HuH-7.5 (cell line): Measurements from ENCODE around the gene SETDB2.

Experiments used
- DNase-seq: peaks from one replicate; pipeline ENCODE4 v3.0.0; 2011; ENCODE audit warnings: low spot score

SETDB2 gene

DNA sequence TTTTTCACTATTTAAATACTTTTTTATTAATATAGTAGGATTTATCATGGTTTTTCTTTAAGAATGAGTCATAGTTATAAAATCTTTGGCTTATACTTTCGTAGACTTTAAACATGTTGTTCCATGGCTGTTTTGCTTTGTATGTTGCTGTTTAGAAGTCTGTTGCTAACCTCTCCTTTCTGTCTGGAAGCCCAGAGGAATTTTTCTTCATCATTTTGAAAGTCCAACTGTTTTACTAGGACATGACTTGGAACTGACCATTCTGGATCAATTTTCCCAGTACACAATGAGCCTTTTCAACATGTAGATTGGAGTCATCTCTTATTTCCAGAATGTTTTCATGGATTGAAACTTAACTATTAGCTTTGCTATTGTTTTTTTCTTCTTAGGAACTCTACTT lies 8.1 kb upstream of the SETDB2 start:
- DNase-seq = no peak

DNA sequence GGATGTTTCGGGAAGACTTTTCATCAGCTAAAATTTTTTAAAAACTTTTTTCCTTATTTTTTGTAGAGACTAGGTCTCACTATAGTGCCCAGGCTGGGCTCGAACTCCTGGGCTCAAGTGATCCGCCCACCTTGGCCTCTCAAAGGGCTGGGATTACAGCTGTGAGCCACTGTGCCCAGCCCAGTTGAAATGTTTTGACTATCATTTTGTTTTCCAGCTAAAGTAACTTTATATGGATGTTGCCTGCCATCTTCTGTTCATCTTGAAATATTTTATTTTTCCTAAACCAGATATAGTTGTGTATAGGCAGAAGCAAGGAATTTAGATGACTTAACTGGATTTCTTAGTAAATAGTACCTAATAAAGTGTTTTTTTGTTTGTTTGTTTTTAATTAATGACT lies 7.2 kb upstream of the SETDB2 start:
- no peak for DNase-seq

DNA sequence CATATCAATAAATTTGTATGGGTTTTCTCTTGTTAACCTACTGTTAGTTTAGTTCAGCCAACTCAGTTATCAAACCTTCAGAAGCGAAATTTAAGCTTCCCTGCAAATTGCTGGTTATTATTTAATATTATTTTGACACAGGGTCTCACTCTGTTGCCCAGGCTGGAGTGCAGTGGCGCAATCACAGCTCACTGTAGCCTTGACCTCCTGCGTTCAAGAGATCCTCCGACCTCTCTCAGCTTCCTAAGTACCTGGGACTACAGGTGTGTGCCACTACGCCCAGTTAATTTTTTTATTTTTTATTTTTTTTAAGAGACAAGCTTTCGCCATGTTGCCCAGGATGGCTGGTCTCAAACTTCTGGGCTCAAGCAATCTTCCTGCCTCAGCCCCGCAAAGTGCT lies 6.4 kb upstream of the SETDB2 start:
- DNase-seq = no peak

DNA sequence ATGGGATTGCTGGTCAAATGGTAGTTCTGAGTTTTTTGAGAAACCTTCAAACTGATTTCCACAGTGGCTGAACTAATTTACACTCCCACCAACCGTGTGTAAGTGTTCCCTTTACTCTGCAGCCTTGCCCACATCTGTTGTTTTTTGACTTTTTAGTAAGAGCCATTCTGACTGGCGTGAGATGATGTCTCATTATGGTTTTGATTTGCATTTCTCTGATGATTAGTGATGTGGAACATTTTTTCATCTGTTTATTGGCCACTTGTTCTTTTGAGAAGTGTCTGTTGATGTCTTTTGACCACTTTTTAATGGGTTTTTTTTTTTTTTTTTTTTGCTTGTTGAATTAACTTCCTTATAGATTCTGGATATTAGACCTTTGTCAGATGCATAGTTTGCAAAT lies 4.5 kb upstream of the SETDB2 start:
- DNase-seq = no peak

DNA sequence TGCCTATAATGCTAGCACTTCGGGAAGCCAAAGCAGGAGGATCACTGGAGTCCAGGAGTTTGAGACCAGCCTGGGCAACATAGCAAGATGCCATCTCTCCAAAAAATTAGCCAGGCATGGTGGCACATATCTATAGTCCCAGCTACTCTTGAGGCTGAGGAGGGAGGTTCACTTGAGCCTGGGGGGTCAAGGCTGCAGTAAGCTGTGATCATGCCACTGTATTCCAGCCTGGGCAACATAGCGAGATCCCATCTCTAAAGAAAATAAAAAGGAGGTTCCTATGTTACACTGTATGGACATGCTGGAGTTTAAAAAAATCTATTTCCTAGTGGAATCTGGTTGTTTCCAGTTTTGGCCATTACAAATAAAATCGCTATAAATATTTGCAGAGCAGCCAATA lies 2.8 kb upstream of the SETDB2 start:
- no peak for DNase-seq

DNA sequence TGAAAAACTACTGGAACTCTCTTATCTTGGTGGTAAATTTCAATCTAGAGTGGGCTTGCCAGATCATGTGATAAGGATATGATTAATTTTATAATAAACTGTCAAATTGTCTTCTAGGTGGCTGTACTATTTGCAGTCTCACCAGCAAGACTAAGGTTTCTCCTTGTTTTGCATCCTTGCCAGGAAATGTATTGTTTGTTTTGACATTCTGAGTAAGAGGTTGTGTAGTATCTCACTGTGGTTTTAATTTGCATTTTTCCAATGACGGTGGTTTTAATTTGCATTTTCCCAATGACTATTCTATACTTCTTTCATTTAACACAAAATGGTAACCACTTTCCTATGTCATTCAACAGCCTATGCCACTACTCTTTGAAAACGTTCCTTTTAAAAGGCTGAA lies 2.2 kb upstream of the SETDB2 start:
- DNase-seq = no peak

DNA sequence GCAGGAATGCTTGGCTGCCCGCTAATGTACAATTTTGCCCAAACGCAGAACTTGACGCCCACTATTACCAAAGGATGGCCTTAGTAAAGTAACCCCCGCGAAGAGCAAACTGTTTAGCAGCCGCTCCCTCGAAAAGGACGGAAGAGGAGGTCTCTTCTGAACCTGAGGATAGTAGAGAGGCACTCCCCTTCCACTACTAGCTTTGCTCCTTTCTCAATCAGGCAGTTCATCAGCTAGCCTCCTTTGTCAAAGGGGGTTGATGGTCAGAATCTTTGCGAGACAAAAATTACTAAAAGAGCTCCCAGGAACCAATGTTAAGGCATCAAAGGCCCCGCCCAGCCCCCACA lies 744 bp upstream of the SETDB2 start:
- DNase-seq = no peak

DNA sequence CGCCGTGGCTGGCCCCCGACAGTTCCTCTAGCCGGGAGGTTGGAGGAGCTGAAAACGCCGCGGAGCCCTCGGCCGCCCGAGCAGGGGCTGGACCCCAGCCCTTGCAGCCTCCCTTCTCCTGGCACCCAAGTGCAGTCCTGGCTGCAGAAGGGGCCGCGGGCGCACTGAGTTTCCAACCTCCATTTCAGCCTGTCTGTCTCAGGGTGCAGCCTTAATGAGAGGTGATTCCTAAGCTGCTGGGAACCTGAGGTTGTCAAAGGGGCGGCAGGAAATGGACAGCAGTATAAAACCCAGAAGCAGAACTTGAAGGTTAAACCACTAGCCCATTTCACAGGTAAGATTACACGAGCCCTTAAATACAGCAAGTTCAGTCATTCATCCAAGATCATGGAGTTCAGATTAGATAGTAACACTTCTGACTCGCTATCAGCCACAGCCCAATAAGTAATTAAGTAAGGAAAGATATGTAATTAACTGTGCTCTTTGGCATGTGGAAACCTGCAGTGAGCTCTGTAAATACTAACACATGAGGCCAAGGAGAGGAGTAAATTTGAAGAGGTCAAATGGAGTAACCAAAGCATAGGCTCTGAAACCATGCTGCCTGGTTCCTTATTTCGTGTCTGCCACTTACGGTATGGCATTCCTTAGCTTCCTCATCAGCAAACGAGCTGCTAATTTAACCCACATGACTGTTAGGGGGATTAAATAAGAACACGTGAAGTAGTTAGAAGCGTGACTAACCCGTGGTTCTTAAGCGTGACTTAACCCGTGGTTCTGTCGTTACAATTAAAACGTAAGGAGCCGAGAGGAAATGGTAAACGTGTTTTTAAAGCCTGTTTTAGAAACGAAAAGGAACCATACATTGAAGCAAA lies 686 bp downstream of the SETDB2 start:
- DNase-seq = no peak

DNA sequence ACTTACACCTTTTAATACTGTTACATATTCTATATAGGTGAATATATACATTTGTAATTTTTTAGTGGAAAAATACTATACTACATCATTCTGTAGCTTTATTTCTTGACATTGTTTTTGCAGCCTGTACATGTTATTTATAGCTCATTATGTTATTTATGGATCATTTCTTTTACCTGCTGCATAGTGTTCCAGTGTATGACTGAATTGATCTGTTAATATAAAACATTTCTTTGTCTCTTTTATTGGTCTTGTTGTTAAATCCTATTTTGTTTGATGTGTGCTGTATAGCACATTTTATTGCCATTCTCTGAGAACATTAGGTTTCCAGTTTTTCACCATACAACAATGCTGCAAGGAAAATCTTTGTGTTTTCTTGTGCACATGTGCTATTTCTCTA lies 2.4 kb downstream of the SETDB2 start:
- no peak for DNase-seq

DNA sequence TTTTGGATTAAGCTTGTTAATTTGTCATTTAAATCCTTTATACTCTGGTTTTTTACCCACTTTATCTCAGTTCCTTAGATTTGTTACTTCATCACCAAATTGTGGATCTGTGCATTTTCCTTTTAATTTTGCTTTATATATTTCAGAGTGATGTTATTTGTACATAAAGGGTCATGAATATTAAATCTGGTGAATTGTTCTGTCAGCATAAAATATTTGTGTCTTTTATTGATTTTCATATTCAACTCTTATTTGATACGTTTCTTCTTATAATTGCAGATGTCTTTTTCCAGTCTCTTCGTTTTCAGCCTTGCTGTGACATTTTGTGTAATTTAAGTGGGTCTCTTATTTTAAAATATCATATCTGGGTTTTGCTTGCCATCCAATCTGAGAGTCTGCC lies 4.7 kb downstream of the SETDB2 start:
- no peak for DNase-seq

DNA sequence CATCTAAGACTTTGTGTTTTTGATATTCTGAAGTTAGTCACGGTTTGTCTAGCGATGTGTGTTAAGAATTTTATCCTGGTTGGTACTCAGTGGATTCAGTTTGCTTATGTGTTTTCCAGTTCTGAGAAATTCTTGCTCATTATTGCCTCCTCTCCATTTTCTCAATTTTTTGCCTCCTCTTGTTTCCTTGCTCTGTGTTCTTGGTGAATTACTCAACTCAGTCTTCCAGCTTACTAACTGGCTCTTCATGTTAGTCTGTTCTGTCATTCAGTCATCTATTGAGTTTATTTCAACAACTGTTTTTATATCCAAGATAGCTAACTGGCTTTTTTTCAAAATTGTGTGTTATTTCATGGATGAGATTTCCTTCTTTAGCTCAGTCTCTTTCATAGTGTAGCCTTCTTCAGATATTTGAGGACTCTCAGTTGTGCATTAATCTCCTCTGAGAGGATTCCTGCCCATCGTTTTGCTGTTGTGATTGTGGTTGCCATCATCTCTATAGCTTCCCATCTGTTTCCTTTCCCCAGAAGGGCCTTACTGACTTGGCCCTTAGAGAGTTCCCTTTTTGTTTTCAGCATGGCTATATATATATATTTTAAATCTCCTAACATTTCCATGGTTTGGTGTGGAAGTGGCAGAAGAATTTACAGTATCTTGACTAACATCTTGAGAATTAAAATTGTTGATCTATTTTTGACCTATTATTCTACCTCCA lies 6.2 kb downstream of the SETDB2 start:
- DNase-seq = no peak

DNA sequence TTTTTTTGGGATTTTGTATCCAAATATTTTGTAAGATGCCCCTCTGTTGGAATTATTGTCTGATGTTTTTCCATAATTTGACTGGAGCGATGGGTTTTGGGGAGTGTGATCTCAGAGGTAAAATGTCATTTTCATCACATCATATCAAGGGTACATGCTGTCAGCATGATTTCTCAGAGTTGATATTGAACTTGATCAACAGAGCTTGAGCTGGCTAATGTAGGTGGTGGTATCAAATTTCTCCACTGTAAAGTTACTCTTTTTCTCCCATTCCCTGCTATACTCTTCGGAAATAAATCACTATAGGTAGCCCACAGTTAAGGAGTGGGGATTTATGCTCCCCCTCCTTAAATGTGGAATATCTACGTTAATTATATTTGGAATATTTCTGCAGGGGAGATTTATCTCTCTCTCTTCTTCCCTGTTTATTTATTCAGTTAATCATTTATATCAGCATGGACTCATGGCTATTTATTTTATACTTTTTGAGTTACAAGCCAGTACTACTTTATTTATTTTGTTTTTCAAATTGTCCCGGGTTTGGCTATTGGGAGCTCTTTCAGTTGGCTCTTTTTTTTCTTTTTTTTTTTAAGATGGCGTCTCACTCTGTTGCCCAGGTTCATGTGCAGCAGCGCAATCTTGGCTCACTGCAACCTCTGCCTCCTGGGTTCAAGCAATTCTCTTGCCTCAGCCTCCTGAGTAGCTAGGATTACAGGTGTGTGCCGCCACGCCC lies 8.8 kb downstream of the SETDB2 start:
- DNase-seq = no peak

DNA sequence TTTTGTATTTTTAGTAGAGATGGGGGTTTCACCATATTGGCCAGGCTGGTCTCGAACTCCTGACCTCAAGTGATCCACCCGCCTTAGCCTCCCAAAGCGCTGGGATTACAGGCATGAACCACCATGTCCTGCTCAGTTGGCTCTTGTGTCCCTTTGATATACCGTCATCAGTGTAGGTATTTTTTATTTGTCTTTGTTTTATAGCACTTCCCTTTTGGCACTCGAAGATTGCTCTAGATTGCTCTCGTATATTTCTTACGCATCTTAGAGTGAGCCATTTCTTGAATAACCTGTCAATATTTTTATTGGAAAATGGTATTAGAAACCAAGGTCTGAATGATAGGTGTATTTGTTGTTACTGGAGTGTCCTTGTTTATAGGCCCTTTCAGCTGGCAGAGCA lies 9.4 kb downstream of the SETDB2 start:
- no peak for DNase-seq

DNA sequence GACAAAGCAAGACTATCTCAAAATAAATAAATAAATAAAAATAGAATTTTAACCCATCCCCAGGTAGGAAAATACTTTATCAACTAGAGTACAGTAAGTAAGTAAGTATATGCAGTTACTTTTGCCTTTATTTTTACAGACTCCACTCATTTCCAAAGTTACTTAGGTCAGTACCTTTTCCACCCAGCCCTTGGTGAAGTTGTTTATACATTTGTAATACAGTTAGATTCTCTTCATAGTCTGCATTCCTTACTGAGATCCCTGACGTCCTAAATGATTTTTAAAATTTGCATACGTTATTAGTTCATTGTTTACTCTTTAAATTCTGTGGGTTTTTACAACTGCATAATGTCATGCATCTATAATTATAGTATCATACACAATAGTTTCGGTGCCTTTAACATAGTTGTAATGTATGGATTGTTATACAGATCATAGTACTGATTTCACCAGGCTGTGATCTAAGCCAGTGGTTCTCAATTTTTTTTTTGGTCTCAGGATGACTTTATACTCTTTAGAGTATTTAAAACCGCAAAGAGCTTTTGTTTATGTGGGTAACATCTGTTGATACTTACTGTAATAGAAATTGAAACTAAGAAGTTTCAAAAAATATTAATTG lies 10.4 kb downstream of the SETDB2 start:
- no peak for DNase-seq

DNA sequence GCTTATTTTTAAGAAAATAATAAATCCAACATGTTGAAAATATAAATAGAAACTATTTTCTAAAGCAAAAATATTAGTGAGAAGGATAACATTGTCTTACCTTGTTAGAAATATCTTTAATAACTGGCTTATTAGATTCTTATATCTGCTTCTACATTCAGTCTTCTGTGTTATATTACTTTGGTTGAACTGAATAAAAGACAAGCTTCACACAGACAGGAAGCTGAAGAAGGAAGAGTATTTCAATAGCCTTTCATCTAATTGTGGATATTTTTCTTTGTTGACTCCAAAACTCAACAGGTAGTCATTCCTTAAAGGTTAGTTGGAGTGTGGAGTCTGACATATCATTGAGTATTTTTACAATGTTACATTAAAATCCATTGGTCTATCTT lies 10.9 kb downstream of the SETDB2 start:
- DNase-seq = no peak

DNA sequence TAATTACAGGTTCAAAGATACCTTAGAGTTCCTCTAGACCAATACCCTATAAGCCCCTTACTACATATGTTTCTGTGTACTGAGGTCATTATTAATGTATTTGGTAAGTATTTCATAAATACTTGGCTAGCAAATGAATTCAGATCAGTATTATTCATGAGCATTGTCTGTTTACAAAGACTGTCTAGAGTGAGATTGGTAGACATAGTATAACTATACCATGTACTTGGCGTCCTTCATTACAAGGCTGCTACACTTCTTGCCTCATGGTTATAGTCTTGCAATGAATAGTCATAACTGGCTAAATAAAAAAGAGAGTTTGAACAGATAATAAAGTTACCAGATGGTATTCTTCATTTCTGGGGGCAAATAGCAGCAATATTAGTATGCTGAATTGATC lies 12.1 kb downstream of the SETDB2 start:
- DNase-seq = no peak

DNA sequence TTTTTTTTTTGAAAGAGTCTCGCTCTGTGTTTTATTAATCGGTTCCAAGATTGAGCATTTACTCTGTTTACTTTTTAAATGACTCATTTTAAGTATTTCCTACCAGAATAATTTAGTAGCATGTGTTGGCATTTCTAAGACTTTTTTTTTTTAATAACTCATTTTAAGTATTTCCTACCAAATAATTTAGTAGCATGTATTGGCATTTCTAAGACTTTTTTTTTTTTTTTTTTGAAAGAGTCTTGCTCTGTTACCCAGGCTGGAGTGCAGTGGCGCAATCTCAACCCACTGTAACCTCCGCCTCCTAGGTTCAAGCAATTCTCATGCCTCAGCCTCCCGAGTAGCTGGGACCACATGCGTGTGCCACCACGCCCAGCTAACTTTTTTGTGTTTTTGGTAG lies 13.1 kb downstream of the SETDB2 start:
- DNase-seq = no peak

DNA sequence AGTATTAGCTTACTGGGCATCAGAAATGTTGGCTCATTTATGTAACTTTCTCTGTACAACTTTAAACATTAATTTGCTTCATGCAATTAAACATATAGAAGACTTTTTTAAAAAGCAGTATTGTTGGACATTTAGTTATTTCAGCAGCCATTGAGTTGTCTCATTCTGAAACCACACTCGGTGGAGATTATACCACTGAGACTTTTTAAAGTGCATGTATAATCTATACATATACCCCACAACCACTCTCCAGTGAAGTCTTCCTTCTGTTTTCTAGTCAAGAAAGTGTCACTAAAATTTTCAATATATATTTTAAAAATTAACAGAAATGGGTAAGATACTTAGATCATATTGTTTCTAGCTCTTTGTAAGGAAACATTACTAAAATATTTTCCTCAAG lies 15.5 kb downstream of the SETDB2 start:
- DNase-seq = no peak

DNA sequence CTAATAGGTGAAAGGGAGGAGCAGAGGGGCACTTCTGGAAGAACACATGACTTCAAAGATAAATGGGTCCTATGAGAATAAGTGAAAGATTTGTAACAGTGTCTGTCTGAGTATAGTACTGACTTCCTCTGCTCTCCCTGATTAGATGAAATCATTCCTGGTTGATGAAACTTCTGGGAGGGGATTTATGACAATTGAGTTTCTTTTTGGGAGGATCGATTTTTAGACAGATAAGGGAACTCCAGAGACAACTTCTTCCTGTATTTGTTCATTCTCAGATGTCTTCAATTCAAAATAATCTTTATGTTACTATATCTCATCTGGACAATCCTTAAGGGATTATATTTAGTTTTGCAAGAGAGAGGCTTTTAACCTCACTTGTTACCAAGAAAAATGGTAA lies 20.0 kb downstream of the SETDB2 start:
- DNase-seq = no peak

DNA sequence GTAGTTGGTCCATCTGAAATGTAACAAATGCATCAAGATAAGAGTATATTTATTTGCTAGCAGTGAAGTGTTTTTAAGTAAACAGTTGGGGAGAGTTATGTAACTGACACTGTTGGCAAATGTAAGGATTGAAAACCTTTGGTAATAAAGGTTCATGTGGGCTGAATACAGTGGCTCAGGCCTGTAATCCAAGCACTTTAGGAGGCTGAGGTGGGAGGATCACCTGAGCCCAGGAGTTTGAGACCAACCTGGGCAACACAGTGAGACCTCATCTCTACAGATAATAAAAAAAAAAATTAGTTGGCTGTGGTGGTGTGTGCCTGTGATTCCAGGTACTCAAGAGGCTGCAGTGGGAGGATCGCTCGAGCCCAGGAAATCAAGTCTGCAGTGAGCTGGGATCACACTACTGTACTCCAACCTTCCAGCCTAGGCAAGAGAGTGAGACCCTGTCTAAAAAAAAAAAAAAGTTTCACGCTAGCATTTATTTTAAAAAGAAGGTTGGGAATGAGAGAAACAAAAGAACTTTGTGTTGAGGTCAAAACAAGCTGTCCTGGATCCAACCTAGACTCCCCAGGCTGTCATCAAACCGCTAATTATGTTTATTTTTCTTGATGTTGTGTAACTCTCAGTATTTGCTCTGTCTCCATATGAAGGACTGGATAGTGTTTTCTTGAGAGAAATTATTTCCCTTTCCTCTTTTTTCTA lies 20.7 kb downstream of the SETDB2 start:
- DNase-seq = no peak

DNA sequence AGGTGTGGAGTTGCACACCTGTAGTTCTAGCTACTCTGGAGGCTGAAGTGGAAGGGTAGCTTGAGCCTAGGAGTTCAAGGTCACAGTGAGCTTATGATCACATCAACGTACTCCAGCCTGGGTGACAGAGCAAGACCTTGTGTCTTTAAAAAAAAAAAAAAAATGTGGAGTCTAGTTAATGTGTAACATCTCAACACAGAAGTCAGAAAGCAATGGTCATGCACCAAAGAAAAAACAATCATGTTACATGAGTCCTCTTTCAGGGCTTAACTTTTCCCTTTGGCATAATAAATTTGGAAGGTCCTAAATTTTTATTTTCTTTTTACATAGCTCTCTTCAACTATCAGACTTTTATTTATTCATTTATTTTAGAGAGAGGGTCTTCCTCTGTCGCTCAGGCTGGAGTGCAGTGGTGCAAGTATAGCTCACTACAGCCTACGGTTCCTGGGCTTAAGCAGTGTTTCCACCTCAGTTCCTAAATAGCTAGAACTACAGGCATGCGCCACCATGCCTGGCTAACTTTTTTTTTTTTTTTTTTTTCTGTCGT lies 22.3 kb downstream of the SETDB2 start:
- peak; percentile 6 for DNase-seq

DNA sequence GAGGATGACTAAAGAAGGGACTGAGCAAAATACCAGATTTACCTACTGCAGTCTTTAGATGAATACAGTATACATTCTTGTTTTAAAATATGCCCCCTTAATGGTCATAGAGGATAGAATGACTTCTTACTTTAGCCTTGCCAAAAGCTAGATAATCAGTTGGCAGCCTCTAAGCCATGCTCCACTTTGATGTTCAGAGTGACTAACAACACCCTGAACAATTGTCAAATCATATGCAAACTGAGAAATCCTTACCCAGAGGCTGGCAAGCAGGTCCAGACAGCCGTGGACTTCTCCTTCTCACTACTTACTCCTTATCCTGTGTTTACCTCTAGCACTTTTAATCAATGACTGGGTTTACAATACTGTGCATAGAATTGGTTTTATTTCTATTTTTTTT lies 28.1 kb downstream of the SETDB2 start:
- no peak for DNase-seq
